HG03045 (cell line): ENCODE results near the gene PDE4C.

Experiments
- ATAC-seq: cut with Tn5 transposase; IDR thresholded peaks from one replicate; pipeline ENCODE4 v1.9.1; 2021; ENCODE audit warnings: mild to moderate bottlenecking, moderate library complexity; ENCODE audit not compliant: unreplicated experiment

PDE4C gene

DNA sequence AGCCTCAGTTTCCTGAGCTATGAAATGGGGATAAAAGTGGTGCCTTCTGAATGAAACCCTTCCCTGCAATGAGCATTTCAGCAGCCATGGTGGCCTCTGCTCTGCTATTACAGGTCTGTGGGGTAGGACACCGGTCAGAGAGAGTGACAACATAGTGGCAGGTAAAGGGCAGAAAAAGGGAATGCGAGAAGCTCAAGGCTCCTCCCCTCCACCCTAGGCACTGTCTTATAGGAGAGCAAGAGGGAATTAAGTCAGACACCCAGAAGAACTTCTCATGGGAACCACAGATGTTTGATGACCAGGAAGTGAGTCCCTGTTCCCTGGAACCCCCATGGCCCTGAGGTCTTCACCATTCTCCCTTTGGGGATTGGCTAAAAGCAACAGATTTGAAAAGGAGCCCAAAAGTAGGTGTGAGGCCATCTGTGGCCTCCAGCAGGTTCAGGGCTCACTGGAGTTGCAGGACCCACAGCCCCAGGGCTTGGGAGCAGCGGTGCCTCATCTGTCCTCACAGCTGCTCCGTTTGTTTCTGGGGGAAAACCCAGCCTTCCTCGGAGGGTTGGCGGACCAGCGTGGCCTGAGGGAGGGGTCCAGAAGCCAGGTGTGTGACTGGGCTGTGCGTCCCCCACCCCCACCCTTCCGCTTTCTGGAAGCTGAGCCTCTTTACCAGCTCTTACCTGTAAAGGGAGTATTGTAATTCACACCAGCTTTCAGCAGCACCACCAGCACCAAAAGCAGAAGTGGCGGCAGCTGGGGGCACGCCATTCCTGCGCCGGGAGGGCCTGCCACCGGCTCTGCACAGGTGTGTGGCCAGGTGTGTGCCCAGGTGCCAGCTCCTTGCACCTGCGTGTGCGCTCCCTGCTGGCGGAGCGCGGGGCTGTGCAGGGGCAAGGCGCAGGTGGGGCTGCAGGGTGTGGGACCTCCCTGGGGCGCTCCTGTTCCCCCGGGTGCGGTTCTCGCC lies 28.6 kb upstream of the PDE4C start:
- ATAC-seq = no peak

- ATAC-seq = no peak
Measured at GRCh38 chr19:18253716-18254115, 27.5 kb upstream of the PDE4C start.

- no peak for ATAC-seq
Measured at GRCh38 chr19:18253130-18253529, 26.9 kb upstream of the PDE4C start.

DNA sequence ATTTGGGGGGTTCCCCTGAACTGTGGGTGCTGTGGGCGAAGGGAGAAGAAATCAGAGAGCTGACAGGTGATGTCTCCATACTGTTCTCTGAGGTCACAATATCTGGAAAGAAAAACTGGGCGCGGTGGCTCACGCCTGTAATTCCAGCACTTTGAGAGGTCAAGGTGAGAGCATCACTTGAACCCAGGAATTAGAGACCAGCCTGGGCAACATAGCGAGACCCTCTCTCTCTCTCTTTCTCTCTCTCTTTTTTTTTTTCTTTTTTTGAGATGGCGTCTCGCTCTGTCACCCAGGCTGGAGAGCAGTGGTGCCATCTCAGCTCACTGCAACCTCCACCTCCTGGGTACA lies 26.1 kb upstream of the PDE4C start:
- ATAC-seq = no peak

- no peak for ATAC-seq
Measured at GRCh38 chr19:18251587-18252369, 25.5 kb upstream of the PDE4C start.

GRCh38 chr19:18249834-18250233 lies 23.6 kb upstream of the PDE4C start:
- no peak for ATAC-seq

DNA sequence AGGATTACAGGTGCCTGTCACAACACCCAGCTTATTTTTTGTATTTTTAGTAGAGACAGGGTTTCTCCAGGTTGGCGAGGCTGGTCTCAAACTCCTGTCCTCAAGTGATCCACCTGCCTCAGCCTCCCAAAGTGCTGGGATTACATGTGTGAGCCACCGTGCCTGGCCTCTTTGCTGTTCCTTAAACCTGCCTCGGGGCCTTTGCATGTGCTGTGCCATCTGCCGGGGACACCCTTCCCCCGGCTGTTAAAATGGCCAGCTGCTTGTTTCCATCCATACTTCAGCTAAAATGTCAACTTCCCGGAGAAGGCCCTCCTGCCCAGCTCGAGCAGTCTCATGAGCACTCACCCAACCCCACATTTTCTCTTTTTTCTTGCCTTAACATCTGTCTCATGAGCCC lies 19.1 kb upstream of the PDE4C start:
- no peak for ATAC-seq

DNA sequence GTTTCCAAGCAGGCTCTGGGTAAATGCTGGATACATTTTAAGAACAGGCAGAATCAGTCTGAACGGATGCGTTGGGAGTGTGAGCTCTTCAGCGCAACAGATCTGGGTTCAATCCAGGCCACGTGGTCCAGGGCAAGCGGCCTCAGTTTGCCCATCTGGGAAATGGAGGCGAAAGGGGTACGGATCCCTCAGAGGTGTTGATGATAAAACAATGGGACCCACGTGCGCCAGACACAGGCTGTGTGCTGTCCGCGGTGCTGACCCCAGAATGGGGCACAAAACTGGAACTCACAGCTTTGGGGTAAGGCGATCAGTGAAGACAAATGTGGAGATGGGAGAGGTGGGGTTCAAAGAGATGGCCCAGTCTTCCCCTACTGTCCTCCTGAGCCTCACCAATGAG lies 13.1 kb upstream of the PDE4C start:
- ATAC-seq = no peak

GRCh38 chr19:18234194-18234593 lies 8.0 kb upstream of the PDE4C start:
- ATAC-seq = no peak

DNA sequence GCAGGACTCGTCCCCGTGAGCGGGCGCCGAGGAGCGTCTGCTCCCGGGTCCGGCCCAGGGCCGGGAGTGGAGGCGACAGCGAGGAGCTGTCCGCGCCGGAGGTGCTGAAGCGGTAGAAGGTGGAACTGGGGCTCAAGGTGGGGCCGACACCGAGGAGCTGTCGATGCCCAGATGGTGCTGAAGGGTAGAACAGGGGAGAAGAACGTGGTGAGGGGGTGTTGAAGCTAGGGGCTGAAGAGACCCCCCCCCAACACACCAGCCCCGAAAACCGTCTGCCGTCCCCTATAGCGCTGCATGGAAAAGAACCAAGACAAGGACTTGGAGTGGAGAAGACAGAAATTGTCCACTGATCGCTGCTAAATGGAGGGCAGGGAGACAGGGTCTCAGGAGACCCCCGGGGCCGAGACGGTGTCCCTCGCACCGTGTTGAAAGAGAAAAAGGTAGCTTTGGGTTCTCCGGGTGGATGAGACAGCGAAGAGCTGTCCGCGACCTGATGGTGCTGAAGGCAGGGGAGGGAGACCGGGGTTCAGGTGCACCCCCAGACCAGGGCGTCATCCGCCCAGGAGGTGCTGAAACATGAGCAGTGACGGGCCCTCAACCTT lies 7.1 kb upstream of the PDE4C start:
- ATAC-seq = no peak

GRCh38 chr19:18232540-18233223 lies 6.4 kb upstream of the PDE4C start:
- no peak for ATAC-seq

DNA sequence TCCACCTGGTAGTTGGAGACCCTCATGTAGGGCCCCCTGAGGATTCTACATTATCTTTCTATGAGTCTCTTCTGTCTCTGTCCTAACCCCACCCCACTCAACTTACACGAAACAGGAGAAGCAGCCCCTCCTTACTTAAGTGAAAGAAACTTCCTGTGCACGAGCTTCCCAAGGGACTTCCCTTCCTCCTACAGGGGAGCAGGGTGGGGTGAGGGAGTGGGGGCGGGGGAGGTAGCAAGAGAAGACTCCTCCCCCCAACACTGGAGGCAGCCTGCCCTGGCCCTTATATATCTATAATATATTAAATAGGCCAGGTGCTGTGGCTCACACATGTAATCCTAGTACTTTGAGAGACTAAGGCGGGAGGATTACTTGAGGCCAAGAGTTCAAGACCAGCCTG lies 5.5 kb upstream of the PDE4C start:
- ATAC-seq = no peak

GRCh38 chr19:18230941-18231734 lies 4.9 kb upstream of the PDE4C start:
- ATAC-seq = no peak

DNA sequence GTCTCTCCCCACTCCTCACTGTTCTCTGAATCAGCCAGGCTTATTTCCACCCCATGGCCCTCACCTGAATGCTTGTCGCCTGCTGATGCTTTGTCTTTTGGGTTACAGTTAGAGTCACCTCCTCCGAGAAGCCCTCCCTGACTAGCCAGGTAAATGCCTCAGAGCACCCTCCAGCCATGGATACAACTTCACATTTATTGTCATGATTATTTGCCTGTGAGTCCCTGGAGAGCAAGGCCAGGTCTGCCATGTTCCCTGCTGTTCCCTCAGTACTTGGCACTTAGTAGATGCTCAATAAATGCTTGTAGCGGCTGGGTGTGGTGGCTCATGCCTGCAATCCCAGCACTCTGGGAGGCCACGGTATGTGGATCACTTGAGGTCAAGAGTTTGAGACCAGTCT lies 3.7 kb upstream of the PDE4C start:
- ATAC-seq = no peak

DNA sequence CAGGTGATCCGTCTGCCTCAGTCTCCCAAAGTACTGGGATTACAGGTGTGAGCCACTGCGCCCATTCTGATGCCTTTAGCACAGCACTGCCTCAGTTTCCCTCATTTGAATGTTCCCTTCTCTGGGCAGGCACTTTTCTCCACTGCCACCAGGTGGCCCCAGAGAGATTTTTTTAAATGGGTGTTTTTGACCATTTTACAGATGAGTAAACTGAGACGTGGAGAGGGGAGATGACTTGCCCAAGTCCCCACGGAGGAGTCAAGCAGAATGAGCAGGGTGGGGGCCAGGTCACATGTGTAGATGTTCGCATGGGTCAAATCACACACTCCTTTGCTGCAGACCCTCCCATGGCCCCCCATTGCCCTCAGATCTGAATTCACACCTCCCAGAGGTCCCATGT lies 3.2 kb upstream of the PDE4C start:
- no peak for ATAC-seq

GRCh38 chr19:18227781-18228271 lies 1.6 kb upstream of the PDE4C start:
- ATAC-seq = no peak

GRCh38 chr19:18226956-18227780 lies 930 bp upstream of the PDE4C start:
- ATAC-seq = no peak

GRCh38 chr19:18225355-18225701 lies 910 bp downstream of the PDE4C start:
- ATAC-seq = no peak
